Vagina (tissue), 2 donors: ENCODE results near the gene IL6R. TPM values are rescaled to one million over a fixed set of nuclear protein-coding genes. Genes with fewer than 3 reads are reported as not detected.

Source experiments
- DNase-seq, 2 donors: peaks; one replicate each; pipeline ENCODE4 v3.0.0-alpha.2; 2017; ENCODE audit errors: extremely low spot score in 2 of 2
- H3K27ac ChIP-seq: fragments of 200-600 bp; sonication (generic); one replicate; pipeline ENCODE4 v1.5.1; 2019
- H3K27me3 ChIP-seq: fragments of 200-600 bp; sonication (generic); one replicate; pipeline ENCODE4 v1.5.1; 2019
- H3K36me3 ChIP-seq, 2 donors: fragments of 200-600 bp; sonication (generic); one replicate each; pipeline ENCODE4 v1.5.1; 2017 to 2019
- H3K4me1 ChIP-seq: fragments of 200-600 bp; sonication (generic); one replicate; pipeline ENCODE4 v1.5.1; 2019
- H3K4me3 ChIP-seq, 2 donors: fragments of 200-600 bp; sonication (generic); 1 replicate in 1 of 2; 2 replicates in 1 of 2; pipeline ENCODE4 v1.5.1; 2016 to 2019
- H3K9me3 ChIP-seq: fragments of 200-600 bp; sonication (generic); one replicate; pipeline ENCODE4 v1.5.1; 2019
- CTCF ChIP-seq, 3 experiments: fragments of 450-650 bp in 2 of 3; fragments of 200-600 bp in 1 of 3; sonication (generic) in 1 of 3; IDR thresholded peaks; one replicate each; pipeline ENCODE4 v1.5.1; 2017 to 2019; ENCODE audit warnings: antibody characterized with exemption in 3 of 3, mild to moderate bottlenecking in 2 of 3, moderate library complexity in 2 of 3
- POLR2A ChIP-seq, 2 donors: fragments of 450-650 bp; IDR thresholded peaks; one replicate each; pipeline ENCODE4 v1.6.1; 2017; ENCODE audit warnings: antibody characterized with exemption in 2 of 2, mild to moderate bottlenecking in 2 of 2, moderate library complexity in 2 of 2
- POLR2AphosphoS5 ChIP-seq, 2 donors: sonication (generic); formaldehyde crosslinking; IDR thresholded peaks; one replicate each; pipeline ENCODE4 v1.9.0; 2017; ENCODE audit warnings: antibody characterized with exemption in 2 of 2, mild to moderate bottlenecking in 2 of 2, low read depth in 1 of 2; ENCODE audit not compliant: insufficient read depth in 1 of 2
- intact Hi-C: fragments of 100-400 bp; cut with DNase I; formaldehyde crosslinking; loops from one replicate; pipeline ENCODE4 v1.15.1; 2023
- total RNA-seq: library from RNA; depleted of rRNA; stranded (reverse); fragments of >200 nt; gene quantifications from one replicate; pipeline ENCODE4 v1.2.3, GENCODE V29; 2016

Gene IL6R
- total RNA-seq, 1 donor from 2014 or later, result 50.8 TPM

GRCh38 chr1:154436433-154436832 is 31.3 kb downstream of the IL6R start:
- peak overlapping the region; percentile 89 for H3K27ac ChIP-seq
- H3K9me3 ChIP-seq, result no peaks in the 10 kb centered on the region
- intact Hi-C loops, result no loop called here
- no peaks in the 10 kb centered on the region for H3K27me3 ChIP-seq
- H3K4me1 ChIP-seq, result peaks cover 50% of the 10 kb centered on the region
- TF ChIP-seq POLR2A (IDR thresholded peaks at IDR 0.05) (no peak), POLR2AphosphoS5 (IDR thresholded peaks at IDR 0.05; ENCODE audit: insufficient read depth in 1 of 2, low read depth in 1 of 2) (no peak), CTCF (IDR thresholded peaks at IDR 0.05) (no peak)
- no peak overlapping the region for H3K4me3 ChIP-seq
- DNase-seq, result no peak
- H3K36me3 ChIP-seq, result peaks cover 0 to 20% of the 10 kb centered on the region in 2 donors

GRCh38 chr1:154440036-154440804 is 35.1 kb downstream of the IL6R start:
- H3K27me3 ChIP-seq, result no peaks in the 10 kb centered on the region
- intact Hi-C loops, result no loop called here
- peaks cover 0 to 27% of the 10 kb centered on the region in 2 donors for H3K36me3 ChIP-seq
- no peak overlapping the region for H3K4me3 ChIP-seq
- peaks cover 34% of the 10 kb centered on the region for H3K4me1 ChIP-seq
- DNase-seq, result no peak
- H3K27ac ChIP-seq, result peak overlapping the region; percentile 20
- TF ChIP-seq CTCF (IDR thresholded peaks at IDR 0.05) (no peak), POLR2A (IDR thresholded peaks at IDR 0.05) (no peak), POLR2AphosphoS5 (IDR thresholded peaks at IDR 0.05; ENCODE audit: insufficient read depth in 1 of 2, low read depth in 1 of 2) (no peak)
- H3K9me3 ChIP-seq, result no peaks in the 10 kb centered on the region

- intact Hi-C loops, result no loop called here
- H3K4me3 ChIP-seq, result no peak overlapping the region
- H3K27ac ChIP-seq, result no peak overlapping the region
- no peak for DNase-seq
- peaks cover 0 to 20% of the 10 kb centered on the region in 2 donors for H3K36me3 ChIP-seq
- peaks cover 35% of the 10 kb centered on the region for H3K4me1 ChIP-seq
- H3K9me3 ChIP-seq, result no peaks in the 10 kb centered on the region
- H3K27me3 ChIP-seq, result no peaks in the 10 kb centered on the region
- TF ChIP-seq POLR2AphosphoS5 (IDR thresholded peaks at IDR 0.05; ENCODE audit: insufficient read depth in 1 of 2, low read depth in 1 of 2), result no peak
- no peak for TF ChIP-seq CTCF (IDR thresholded peaks at IDR 0.05)
Observed at GRCh38 chr1:154441241-154441888, 36.2 kb downstream of the IL6R start.

- Histone ChIP-seq H3K4me1 (peaks cover 42% of the 10 kb centered on the region), H3K27me3 (no peaks in the 10 kb centered on the region), H3K9me3 (no peaks in the 10 kb centered on the region), H3K27ac (peak overlapping the region; percentile 24), H3K36me3 (peaks cover 0 to 19% of the 10 kb centered on the region in 2 donors), H3K4me3 (no peak overlapping the region)
- intact Hi-C loops, result no loop called here
- no peak for TF ChIP-seq POLR2AphosphoS5 (IDR thresholded peaks at IDR 0.05; ENCODE audit: insufficient read depth in 1 of 2, low read depth in 1 of 2)
- peak in 1 of 3 experiments; percentile 23 for TF ChIP-seq CTCF (IDR thresholded peaks at IDR 0.05)
- no peak for DNase-seq
Observed at GRCh38 chr1:154442006-154442740, 37.0 kb downstream of the IL6R start.
